Ramos (cell line): ENCODE data around the gene DOCK4.

Experiments used
- in situ Hi-C: fragments of 300-500 bp; cut with MboI; formaldehyde crosslinking; loops from one replicate; pipeline ENCODE4 v1.14.3; 2022; ENCODE audit warnings: low sequenced_read_pairs; ENCODE audit not compliant: unreplicated experiment

DOCK4 gene

GRCh38 chr7:111844904-111845671, 361.1 kb downstream of the DOCK4 start:
- in situ Hi-C loops, result no loop called here

- in situ Hi-C loops, result no loop called here
These were observed 363.7 kb downstream of the DOCK4 start for GRCh38 chr7:111842491-111842890.

GRCh38 chr7:111841596-111842205, 364.5 kb downstream of the DOCK4 start:
- in situ Hi-C loops, result no loop called here

- in situ Hi-C loops, result no loop called here
These were observed 365.7 kb downstream of the DOCK4 start for GRCh38 chr7:111840528-111840927.

GRCh38 chr7:111839261-111839660, 366.9 kb downstream of the DOCK4 start:
- in situ Hi-C loops, result no loop called here

GRCh38 chr7:111836592-111836991, 369.6 kb downstream of the DOCK4 start:
- in situ Hi-C loops, result no loop called here

- in situ Hi-C loops, result no loop called here
These were observed 371.1 kb downstream of the DOCK4 start for GRCh38 chr7:111835066-111835465.

- in situ Hi-C loops, result no loop called here
These were observed 371.8 kb downstream of the DOCK4 start for GRCh38 chr7:111834367-111834766.

- in situ Hi-C loops, result no loop called here
These were observed 372.7 kb downstream of the DOCK4 start for GRCh38 chr7:111833466-111833865.

- in situ Hi-C loops, result no loop called here
These were observed 374.0 kb downstream of the DOCK4 start for GRCh38 chr7:111832174-111832573.

- in situ Hi-C loops, result no loop called here
These were observed 377.0 kb downstream of the DOCK4 start for GRCh38 chr7:111829221-111829620.

- in situ Hi-C loops, result no loop called here
These were observed 378.2 kb downstream of the DOCK4 start for GRCh38 chr7:111827863-111828504.

- in situ Hi-C loops, result no loop called here
These were observed 381.2 kb downstream of the DOCK4 start for GRCh38 chr7:111825046-111825445.

- in situ Hi-C loops, result no loop called here
These were observed 382.4 kb downstream of the DOCK4 start for GRCh38 chr7:111823826-111824225.

GRCh38 chr7:111821046-111821445, 385.2 kb downstream of the DOCK4 start:
- in situ Hi-C loops, result no loop called here

GRCh38 chr7:111820621-111821020, 385.6 kb downstream of the DOCK4 start:
- in situ Hi-C loops, result no loop called here

GRCh38 chr7:111820121-111820520, 386.1 kb downstream of the DOCK4 start:
- in situ Hi-C loops, result no loop called here

- in situ Hi-C loops, result no loop called here
These were observed 390.8 kb downstream of the DOCK4 start for GRCh38 chr7:111815354-111815753.

GRCh38 chr7:111813306-111813705, 392.9 kb downstream of the DOCK4 start:
- in situ Hi-C loops, result no loop called here

GRCh38 chr7:111806232-111806631, 400.0 kb downstream of the DOCK4 start:
- in situ Hi-C loops, result no loop called here

GRCh38 chr7:111803015-111803758, 403.0 kb downstream of the DOCK4 start:
- in situ Hi-C loops, result no loop called here
